Measurements from ENCODE around the gene PLEKHH2. TPM values are rescaled to one million over a fixed set of nuclear protein-coding genes. Genes with fewer than 3 reads are reported as not detected.

Gene PLEKHH2
- total RNA-seq, 1 donor from 2014 or later, result under 0.01 TPM

DNA sequence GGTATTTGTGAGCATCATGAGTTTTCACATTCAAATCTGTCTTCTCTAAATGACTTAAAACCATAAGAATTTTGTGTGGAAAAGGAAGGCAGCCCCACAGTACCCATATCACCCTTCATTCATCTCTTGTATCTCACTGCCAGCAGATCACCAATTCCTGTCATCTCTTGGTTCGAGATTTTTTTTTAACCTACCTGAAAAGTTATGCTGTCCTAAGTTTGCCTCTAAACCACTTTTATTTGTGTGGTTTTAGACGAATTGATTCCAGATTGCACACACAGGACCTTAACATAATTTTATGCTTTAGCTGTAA lies 169.6 kb downstream of the PLEKHH2 start:
- DNase-seq (ENCODE audit: low read depth in 2 of 2), result no peak

DNA sequence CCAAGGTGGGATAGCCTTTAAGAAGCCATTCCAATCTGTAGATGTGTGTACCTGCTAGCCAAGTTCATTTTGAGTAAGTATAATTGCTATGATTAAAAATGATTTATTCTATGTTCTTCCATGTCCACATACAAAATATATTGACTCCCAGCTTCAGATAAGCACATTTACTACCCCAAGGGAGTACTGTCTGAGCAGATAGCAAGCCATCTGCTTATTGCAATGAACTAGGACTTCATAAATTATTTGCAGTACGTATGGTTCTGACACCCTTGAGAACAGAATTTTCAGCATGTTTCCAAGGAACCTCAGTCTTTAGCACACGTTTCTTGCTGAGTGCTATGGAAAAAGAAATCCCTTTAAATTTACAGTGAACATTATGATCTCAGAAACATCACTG lies 173.4 kb downstream of the PLEKHH2 start:
- DNase-seq (ENCODE audit: low read depth in 2 of 2), result no peak

DNA sequence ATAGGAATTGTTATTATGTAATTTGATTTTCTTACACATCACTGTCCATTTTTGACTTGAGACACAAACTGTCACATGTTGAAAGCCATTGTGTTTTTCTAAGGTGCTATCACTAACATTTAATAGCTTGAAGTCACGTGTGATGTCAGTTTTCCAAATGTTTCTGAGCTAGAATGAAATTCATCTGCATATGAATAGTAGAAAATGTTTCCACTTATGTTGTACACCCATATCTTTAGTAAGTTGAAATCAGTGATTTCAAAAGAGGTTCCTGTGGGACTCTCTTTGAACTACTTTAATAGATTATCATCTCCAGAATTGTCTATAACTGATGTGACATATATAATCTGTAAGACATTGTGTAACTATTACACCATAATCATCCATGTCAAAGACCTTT lies 173.8 kb downstream of the PLEKHH2 start:
- no peak for DNase-seq (ENCODE audit: low read depth in 2 of 2)

DNA sequence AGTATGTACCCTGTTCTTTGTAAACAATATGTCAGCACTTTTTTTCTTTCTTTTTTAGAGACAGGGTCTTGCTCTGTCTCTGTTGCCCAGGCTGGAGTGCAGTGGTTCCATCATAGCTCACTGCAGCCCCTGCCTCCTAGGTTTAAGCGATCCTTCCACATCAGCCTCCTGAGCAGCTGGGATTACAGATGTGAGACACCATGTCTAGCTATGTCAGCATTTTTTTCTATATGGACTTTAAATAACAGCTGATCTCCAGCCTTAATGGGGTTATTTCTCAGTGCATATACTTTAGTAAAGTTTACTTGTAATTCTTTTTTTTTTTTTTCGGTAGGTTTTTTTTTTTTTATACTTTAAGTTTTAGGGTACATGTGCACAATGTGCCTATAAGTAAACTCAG lies 174.9 kb downstream of the PLEKHH2 start:
- DNase-seq (ENCODE audit: low read depth in 2 of 2), result no peak

DNA sequence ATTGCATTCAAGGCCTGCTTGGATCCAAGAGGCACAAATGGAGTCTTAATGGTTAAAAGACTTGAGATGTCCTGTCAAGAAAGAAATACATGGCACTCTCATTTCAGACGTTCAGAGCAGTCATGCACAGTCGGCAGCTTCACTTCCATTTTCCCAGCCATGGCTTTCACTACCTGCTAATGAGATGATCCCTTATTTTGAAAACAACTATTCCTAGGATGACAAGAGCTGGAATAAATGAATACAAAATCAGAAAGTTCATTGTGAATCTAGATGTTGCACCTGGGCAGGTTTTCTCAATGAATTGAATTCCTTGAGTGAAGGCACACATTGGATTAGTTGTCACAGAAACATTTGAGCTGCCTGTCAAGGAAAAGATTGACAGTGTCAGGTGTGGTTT lies 175.9 kb downstream of the PLEKHH2 start:
- no peak for DNase-seq (ENCODE audit: low read depth in 2 of 2)

DNA sequence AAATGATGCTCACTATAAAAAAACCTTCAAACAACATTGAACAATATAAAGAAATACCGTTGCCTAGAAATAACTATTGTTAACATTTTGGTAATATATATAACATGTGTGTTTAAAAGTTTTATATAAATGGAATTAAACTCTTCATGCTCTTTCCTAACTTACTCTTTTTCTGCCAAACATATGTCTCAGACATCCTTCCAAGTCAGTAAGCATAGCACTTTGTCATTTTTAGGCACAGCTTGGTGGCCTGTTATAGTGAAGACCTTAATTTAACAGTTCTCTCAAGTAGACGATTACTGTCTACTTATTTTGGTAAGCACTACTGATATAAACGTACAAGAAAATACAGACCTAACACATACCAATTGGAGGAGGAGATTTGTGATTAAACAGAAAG lies 177.7 kb downstream of the PLEKHH2 start:
- DNase-seq (ENCODE audit: low read depth in 2 of 2), result no peak

Other genes starting within 250 kb of the PLEKHH2 start
- 17.8 and 18.6 TPM in 2 replicates for gene THADA, start 41.2 kb upstream of the PLEKHH2 start, total RNA-seq
- 0.13 TPM in 1 of 2 replicates, not detected in the other for gene C1GALT1C1L, start 39.2 kb downstream of the PLEKHH2 start, total RNA-seq
- gene DYNC2LI1, start 136.8 kb downstream of the PLEKHH2 start, total RNA-seq, result 6.3 and 6.9 TPM in 2 replicates
- gene ABCG5, start 201.6 kb downstream of the PLEKHH2 start, total RNA-seq, result not detected in 2 replicates
- gene ABCG8, start 201.7 kb downstream of the PLEKHH2 start, total RNA-seq, result not detected in 2 replicates